Measurements from ENCODE around the gene REC8. TPM values are rescaled to one million over a fixed set of nuclear protein-coding genes. Genes with fewer than 3 reads are reported as not detected.

The REC8 gene
- total RNA-seq, 1 experiment from 2014 or later = 6.5 TPM

GRCh38 chr14:24185741-24186140 lies 13.9 kb downstream of the REC8 start:
- H3K79me2 ChIP-seq (ENCODE audit: low read depth) = peaks cover 13% of the 10 kb centered on the region
- no TSS peak for BruUV-seq (replicated peaks)
- no peak overlapping the region for H3K4me3 ChIP-seq
- ChIA-PET CTCF (no interaction called here), POLR2A (ENCODE audit: unreplicated experiment) (no interaction called here)
- H3K4me2 ChIP-seq = no peak overlapping the region
- H3K4me1 ChIP-seq (replicated peaks; ENCODE audit: insufficient read depth) = peaks cover 11% of the 10 kb centered on the region
- no peaks in the 10 kb centered on the region for H3K27me3 ChIP-seq (ENCODE audit: insufficient read depth, low read depth)
- no peaks in the 10 kb centered on the region for H4K20me1 ChIP-seq (ENCODE audit: insufficient read depth)
- no peak for TF ChIP-seq CTCF (conservative IDR thresholded peaks at IDR 0.05)
- no peak for TF ChIP-seq EZH2 (IDR thresholded peaks at IDR 0.05; ENCODE audit: low read depth)
- no peaks in the 10 kb centered on the region for H3K9me3 ChIP-seq (ENCODE audit: insufficient read depth, low read depth)
- H3K36me3 ChIP-seq (ENCODE audit: low read depth) = no peaks in the 10 kb centered on the region
- no peak overlapping the region for H2AFZ ChIP-seq
- H3F3A ChIP-seq (ENCODE audit: insufficient read depth, low read depth) = peaks cover 3% of the 10 kb centered on the region; the same call in 1 of the 2 replicates
- intact Hi-C loops (cut with micrococcal nuclease; ENCODE audit: unreplicated experiment) = no loop called here
- H3K9me2 ChIP-seq (ENCODE audit: insufficient read depth) = no peaks in the 10 kb centered on the region
- H3K27ac ChIP-seq = no peak overlapping the region
- DNase-seq = no peak

GRCh38 chr14:24186831-24187538 lies 15.1 kb downstream of the REC8 start:
- CTCF ChIA-PET = no interaction called here
- peak overlapping the region; percentile 93; the same call in 1 of the 2 replicates for H3K4me2 ChIP-seq

GRCh38 chr14:24187539-24187915 lies 15.6 kb downstream of the REC8 start:
- no peaks in the 10 kb centered on the region for H3K27me3 ChIP-seq (ENCODE audit: insufficient read depth, low read depth)
- TF ChIP-seq CTCF (conservative IDR thresholded peaks at IDR 0.05) (no peak), EZH2 (IDR thresholded peaks at IDR 0.05; ENCODE audit: low read depth) (no peak)
- H3K36me3 ChIP-seq (ENCODE audit: low read depth) = no peaks in the 10 kb centered on the region
- no TSS peak for BruUV-seq (replicated peaks)
- DNase-seq = no peak
- H3K9me3 ChIP-seq (ENCODE audit: insufficient read depth, low read depth) = no peaks in the 10 kb centered on the region
- no peaks in the 10 kb centered on the region for H3K9me2 ChIP-seq (ENCODE audit: insufficient read depth)
- POLR2A ChIA-PET (ENCODE audit: unreplicated experiment) = no interaction called here
- peaks cover 17% of the 10 kb centered on the region for H3K79me2 ChIP-seq (ENCODE audit: low read depth)
- peak overlapping the region; percentile 93 for H3K4me2 ChIP-seq
- H4K20me1 ChIP-seq (ENCODE audit: insufficient read depth) = no peaks in the 10 kb centered on the region
- H3K4me3 ChIP-seq = peak overlapping the region; percentile 88
- H3K27ac ChIP-seq = no peak overlapping the region
- intact Hi-C loops (cut with micrococcal nuclease; ENCODE audit: unreplicated experiment) = no loop called here
- H3K4me1 ChIP-seq (replicated peaks; ENCODE audit: insufficient read depth) = peaks cover 11% of the 10 kb centered on the region
- CTCF ChIA-PET = no interaction called here
- peaks cover 3% of the 10 kb centered on the region; the same call in 1 of the 2 replicates for H3F3A ChIP-seq (ENCODE audit: insufficient read depth, low read depth)
- no peak overlapping the region for H2AFZ ChIP-seq

More at GRCh38 chr14:24186831-24187538, 15.1 kb downstream of the REC8 start:
- POLR2A ChIA-PET (ENCODE audit: unreplicated experiment) = no interaction called here
- Histone ChIP-seq H3K4me3 (no peak overlapping the region), H3F3A (ENCODE audit: insufficient read depth, low read depth) (peaks cover 3% of the 10 kb centered on the region; the same call in 1 of the 2 replicates), H3K27ac (no peak overlapping the region), H3K27me3 (ENCODE audit: insufficient read depth, low read depth) (no peaks in the 10 kb centered on the region), H2AFZ (no peak overlapping the region), H3K79me2 (ENCODE audit: low read depth) (peaks cover 14% of the 10 kb centered on the region), H3K9me2 (ENCODE audit: insufficient read depth) (no peaks in the 10 kb centered on the region), H3K4me1 (replicated peaks; ENCODE audit: insufficient read depth) (peaks cover 11% of the 10 kb centered on the region), H4K20me1 (ENCODE audit: insufficient read depth) (no peaks in the 10 kb centered on the region), H3K9me3 (ENCODE audit: insufficient read depth, low read depth) (no peaks in the 10 kb centered on the region), H3K36me3 (ENCODE audit: low read depth) (no peaks in the 10 kb centered on the region)
- intact Hi-C loops (cut with micrococcal nuclease; ENCODE audit: unreplicated experiment) = no loop called here
- BruUV-seq (replicated peaks) = no TSS peak
- DNase-seq = no peak
- TF ChIP-seq EZH2 (IDR thresholded peaks at IDR 0.05; ENCODE audit: low read depth) (no peak), CTCF (conservative IDR thresholded peaks at IDR 0.05) (no peak)
